RKO (cell line): ENCODE data around the gene BMERB1.
"Not testable (repeated sequence)": the region's sequence is repeated elsewhere in the genome, so short reads cannot be mapped to it uniquely, and the experiment has no call there.

Experiments used
- DNase-seq: peaks from one replicate; pipeline ENCODE4 v3.0.0-alpha.2; 2016; ENCODE audit warnings: low spot score

BMERB1 gene

DNA sequence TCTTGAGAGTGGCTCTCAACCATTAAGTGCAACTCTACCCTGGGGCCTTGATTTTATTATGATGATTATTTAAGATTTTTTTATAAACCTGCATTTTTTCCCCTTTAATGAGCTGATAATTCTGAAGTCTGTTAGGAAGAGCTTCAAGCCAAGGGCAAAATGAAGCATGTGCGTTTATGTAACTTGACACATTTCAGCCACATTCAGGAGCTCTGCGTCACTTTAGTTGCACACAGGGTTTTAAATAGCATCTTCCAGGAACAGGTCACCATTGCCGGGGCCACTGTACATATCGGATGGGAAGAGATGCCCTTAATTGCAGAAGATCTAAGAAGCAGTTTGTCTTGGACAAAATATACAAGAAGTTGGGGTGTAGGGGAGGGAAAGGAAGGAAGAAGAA lies 89.6 kb downstream of the BMERB1 start:
- DNase-seq, result no peak

DNA sequence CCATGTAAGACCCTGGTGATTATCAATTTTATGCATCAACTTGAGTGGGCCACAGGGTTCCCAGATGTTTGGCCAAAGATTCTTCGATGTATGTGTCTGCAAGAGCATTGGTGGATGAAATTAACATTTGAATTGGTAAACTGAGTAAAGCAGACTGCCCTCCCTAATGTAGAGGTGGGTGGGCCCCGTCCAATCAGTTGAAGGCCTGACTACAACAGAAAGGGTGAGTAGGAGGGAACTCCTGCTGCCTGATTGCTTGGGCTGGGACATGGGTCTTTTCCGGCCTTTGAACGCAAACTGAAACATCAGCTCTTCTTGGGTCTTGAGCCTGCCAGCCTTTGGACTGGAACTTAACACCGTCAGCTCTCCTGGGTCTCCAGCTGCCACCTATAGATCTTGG lies 90.6 kb downstream of the BMERB1 start:
- DNase-seq, result no peak

DNA sequence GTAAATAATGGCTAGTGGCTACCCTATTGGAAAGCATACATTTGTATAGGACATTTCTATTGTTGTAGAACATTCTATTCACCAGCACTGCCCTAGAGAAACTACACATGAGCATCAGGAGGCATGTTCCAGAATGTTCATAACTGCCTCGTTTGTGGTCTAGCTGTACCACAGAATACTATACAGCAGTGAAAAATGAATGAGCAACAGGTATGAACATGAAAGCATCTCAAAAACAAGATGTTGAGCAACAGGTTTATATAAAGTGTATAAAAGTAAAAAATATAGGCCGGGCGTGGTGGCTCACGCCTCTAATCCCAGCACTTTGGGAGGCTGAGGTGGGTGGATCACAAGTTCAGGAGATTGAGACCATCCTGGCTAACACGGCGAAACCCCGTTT lies 91.7 kb downstream of the BMERB1 start:
- DNase-seq, result no peak

DNA sequence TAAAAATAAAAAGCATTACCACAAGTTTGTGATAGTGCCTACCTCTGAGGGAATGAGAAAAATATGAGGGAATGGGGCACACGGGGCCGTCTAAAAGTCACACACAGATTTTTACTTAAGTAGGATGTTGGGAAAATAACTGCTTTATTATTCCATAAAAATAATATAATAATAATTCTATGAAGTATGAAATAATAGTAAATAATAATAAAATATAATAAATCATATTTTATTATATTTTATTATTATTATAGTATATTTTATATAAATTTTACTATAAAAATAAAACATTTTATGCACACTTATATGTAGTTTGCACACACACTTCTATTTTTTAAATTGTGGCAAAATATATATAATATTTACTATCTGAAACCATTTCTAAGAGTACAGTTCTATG lies 92.3 kb downstream of the BMERB1 start:
- DNase-seq, result no peak

DNA sequence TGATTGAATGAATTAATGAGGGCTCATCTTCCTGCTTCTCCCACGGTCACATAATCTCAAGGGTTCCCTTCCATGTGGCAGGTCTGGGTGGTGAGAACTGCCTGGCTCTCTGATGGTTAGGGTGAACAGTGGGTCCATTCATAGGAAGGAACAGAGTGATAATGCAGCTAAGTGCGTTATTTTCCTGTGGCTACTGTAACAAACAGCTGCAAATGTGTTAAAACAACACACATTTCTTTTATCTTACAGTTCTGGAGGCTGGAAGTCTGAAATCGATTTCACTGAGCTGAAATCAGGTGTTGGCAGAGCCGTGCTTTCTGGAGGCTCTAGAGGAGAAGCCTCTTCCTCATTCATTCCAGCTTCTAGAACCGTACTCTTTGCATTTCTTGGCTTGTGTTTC lies 95.3 kb downstream of the BMERB1 start:
- DNase-seq, result no peak

DNA sequence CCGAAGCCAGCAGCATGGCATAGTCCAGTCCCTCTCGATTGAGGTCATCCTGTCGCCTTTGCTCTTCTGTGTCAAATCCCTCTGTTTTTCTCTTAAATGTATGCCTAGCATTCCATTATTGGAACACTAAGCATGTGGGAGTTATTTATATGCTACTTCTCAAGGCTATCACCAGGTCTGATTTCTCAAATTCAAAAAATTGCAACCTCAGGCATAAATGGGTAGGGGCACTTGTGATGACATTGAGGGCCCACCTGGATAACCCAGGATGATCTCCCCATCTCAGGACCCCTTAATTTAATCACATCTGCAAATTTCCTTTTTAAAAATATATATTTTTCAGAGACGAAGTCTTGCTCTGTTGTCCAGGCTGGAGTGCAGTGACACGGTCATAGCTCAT lies 95.7 kb downstream of the BMERB1 start:
- no peak for DNase-seq

DNA sequence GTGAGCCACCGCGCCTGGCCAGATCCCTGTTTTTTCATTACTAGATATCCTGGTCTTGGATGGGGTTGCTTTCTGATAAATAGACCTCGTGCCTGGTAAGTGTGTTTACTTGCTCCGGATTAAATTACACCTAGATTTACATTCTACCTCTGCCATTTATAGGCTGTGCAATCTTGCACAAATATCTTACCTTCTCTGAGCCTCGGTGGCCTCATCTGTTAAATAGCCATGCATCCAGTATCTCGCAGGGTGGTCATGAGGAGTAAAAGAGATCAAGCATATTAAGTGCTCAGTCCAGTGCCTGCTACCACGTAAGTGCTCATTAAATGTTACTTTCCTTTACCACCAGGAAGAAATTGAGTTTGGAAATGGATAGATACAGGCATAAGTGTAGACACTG lies 98.4 kb downstream of the BMERB1 start:
- DNase-seq, result no peak

DNA sequence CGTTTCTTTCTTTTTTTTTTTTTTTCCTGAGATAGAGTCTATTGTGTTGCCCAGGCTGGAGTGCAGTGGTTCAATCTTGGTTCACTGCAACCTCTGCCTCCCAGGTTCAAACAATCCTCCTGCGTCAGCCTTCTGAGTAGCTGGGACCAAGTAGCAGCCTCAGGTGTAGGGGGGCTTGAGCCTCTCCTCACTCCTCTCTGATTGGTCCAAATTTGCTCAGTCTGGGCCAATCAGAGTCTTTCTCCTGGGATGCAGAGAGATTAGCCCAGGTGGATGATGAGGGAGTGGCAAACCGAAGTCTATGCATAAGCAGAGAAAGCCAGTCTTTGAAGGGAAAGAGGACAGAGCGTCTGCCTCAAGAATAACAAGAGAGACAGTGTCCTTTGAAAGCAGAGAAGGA lies 99.0 kb downstream of the BMERB1 start:
- no peak for DNase-seq

DNA sequence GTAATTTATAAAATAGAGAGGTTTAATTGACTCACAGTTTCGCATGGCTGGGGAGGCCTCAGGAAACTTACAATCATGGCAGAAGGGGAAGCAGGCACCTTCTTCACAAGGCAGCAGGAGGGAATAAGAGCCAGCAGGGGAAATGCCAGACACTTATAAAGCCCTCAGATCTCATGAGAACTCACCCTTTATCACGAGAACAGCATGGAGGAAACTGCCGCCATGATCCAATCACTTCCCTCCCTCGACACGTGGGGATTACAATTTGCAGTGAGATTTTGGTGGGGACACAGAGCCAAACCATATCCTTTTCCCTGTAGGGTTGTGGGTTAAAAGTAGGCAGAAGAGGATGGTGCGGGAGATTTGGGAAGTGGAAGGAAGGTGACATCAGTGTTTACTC lies 101.4 kb downstream of the BMERB1 start:
- DNase-seq, result no peak

DNA sequence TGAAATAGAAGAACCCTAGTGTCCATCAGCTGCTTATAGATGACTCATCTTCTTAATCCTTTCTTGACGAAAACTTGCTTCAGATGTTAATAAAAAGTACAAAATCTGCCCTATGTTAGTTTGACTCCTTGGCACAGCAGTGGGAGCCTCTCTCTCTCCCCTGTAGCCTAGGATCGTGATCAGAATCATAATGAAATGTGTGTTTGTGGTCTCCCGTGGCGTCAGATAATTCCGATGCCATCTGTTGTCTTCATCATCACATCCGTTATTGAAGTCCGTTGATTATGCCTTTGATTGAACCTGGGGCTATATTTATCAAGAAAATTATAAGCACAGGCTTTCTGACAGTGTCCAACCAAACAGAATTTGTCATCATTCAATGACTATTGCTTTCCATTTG lies 102.5 kb downstream of the BMERB1 start:
- DNase-seq, result no peak

DNA sequence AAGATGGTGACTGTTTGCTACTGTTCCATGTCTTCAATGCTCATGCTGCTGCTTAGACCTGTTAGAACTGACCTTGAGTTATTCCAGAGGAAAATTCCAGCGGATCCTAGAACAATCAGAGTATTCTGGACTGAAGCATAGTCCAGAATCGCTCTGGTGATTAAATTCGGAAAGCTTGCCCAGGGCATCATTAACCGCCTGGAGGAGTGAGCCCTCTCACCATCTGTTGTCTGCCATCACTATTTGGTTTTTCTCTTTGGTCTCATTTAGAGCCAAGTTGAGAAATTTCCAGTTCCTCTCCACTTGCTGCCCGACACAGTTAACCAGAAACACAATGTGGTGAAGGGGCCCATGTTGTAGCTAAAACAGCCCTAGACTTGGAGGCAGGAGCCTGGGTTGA lies 104.1 kb downstream of the BMERB1 start:
- DNase-seq, result no peak

DNA sequence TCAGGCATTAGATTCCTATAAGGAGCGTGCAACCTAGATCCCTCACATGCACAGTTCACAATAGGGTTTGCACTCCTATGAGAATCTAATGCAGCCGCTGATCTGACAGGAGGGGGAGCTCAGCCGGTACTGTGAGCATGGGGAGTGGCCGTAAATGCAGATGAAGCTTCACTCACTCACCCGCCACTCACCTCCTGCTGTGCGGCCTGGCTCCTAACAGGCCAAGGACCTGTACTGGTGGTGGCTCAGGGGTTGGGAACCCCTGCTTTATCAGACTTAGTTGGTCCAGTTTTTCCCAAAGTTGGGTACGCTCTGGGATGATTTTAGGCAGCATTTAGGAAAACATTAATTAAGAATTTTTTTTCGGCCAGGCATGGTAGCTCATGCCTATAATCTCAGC lies 104.8 kb downstream of the BMERB1 start:
- DNase-seq, result no peak

DNA sequence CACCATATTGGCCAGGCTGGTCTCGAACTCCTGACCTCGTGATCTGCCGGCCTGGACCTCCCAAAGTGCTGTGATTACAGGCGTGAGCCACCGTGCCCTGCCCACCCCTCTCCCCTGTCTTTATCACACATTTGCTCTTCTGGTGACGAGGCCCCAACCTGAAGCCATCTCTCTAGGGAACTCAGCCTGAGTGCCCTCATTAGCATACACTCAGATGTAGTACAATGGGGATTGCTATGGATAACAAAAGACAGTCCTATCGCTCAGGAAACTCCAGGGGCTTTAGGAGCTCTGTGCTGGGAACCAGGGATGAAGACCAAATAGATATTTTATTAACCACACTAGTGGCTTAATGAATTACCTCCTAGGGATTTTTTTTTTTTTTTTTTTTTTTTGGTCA lies 107.9 kb downstream of the BMERB1 start:
- no peak for DNase-seq

DNA sequence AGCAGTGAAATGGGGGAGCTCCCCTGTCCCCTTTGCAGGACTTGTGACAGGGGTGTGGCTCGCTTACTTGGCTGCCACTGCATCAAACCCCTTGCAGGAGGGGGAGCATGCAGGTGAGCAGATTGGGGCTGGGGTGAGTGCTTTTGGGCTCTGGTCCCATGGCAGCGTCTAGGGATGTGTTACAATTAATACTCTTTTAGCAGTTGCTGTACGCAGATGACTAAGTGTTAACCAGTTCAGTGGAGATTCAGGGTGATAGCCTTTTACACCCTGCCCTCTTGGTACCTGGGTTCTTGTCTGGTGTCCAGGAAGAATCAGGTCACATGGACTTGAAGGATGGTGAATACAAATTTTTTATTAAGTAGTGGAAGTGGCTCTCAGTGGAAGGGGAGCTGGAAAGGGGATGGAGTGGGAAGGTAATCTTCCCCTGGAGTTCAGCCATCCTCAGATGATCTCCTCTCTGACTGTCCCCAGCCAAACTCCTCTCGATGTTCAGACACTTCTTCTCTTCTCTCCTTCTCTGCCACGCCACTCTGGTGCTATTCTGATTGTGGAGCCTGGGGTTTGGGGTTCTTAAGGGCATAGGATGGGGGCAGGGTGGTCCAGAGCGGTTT lies 108.5 kb downstream of the BMERB1 start:
- DNase-seq, result no peak

DNA sequence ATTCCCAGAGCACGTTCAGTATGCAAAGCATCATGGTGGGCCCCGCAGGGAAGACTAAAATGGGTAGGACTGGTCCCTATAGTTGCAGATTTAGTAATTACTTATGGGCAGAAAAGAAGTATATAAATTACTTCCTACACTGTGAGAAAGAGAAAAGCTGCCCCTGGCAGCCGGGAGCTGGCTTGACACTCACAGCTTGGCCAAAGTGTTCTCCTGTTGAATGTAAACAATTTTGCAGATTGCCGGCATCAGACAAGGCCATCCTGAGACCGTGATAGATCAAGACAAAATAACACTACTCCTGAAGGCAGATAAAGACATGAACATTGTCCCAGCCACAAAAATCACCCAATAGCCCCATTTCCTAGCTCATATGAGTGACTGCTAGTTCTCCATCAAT lies 110.0 kb downstream of the BMERB1 start:
- DNase-seq, result no peak

DNA sequence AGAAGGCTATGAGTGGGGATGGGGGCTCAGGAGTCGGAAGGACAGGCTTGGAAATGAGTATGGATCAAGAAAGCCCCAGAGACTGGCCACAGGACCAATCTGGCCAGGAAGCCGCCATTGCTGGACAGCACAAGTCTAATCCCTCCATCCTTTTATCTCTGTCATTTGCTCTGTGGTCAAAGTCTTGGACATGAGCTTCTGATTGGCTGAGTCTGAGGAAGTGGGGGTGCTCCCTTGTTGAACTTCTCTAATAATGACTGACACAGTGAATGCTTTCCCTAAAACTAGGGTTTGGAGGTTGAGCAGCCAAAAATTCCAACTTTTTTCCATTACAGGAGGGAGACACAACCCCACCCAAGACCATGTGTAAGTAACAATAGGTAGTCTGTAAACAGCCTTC lies 111.2 kb downstream of the BMERB1 start:
- no peak for DNase-seq

DNA sequence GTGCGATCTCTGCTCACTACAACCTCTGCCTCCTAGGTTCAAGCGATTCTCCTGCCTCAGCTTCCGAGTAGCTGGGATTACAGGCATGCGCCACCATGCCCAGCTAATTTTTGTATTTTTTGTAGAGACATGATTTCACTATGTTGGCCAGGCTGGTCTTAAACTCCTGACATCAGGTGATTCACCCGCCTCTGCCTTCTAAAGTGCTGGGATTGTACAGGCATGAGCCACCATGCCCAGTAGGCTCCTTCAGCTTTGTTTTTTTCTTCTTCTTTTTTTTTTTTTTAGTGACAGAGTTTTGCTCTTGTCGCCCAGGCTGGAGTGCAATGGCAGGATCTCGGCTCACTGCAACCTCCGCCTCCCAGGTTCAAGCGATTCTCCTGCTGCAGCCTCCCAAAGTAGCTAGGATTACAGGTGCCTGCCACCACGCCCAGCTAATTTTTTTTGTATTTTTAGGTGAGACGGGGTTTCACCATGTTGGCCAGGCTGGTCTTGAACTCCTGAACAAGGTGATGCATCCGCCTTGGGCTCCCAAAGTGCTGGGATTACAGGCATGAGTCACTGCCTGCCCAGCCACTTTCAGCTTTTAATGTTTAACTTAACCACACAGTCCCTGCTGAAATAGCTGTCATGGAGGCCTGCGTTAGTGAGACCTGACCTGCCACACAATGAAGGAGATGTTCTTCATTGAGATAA lies 112.8 kb downstream of the BMERB1 start:
- DNase-seq, result not testable (repeated sequence)

DNA sequence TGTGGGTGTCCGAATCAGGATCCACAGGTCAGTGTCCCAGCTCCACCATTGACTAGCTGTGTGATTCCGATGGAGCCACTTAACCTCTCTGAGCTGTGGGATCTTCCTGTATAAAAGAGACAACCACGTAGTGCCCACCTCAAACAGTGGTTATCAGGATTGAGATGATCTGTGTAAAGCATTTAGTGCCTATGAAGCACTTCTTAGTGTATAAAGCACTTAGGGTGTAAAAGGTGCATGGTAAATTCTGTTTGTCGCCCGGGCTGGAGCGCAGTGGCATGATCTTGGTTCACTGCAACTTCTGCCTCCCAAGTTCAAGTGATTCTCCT lies 113.3 kb downstream of the BMERB1 start:
- no peak for DNase-seq

DNA sequence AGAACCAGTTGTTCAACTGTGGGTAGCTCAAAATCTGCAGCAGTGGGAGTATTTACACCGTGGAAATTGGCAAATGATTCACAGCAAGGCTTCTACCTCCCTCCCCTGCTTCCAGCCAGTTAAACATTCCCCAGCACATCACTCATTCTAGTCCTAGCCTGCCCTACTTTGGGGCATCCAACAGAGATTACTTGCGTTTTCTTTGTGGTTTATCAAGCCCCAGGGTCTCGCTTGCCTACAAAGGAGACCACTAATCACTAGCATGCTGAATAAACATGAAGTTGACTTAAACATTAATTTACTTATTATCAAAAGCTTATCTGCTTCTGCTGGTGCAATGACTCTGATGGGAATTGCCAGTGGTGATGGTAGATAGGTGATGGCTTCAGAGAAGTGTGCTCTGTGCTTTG lies 114.1 kb downstream of the BMERB1 start:
- no peak for DNase-seq

DNA sequence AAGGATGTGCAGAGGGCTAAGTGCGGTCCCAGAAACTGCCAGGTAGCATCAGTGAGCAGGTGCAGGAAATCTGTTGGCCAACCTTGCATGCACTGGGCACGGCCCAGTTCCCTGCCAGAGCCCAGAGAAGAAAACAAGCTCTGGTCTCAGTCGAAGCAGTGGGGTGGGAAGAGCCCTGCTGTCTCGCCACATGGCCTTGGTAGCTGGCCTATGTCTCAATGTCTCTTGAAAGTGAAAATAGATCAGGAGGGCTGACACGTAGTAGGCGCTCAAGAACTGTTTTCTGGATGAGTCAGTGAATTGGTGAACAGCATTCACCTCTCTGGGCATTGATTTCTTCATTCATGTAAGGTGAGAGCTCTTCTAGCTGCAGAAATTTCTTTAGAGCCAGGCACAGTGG lies 118.1 kb downstream of the BMERB1 start:
- no peak for DNase-seq

DNA sequence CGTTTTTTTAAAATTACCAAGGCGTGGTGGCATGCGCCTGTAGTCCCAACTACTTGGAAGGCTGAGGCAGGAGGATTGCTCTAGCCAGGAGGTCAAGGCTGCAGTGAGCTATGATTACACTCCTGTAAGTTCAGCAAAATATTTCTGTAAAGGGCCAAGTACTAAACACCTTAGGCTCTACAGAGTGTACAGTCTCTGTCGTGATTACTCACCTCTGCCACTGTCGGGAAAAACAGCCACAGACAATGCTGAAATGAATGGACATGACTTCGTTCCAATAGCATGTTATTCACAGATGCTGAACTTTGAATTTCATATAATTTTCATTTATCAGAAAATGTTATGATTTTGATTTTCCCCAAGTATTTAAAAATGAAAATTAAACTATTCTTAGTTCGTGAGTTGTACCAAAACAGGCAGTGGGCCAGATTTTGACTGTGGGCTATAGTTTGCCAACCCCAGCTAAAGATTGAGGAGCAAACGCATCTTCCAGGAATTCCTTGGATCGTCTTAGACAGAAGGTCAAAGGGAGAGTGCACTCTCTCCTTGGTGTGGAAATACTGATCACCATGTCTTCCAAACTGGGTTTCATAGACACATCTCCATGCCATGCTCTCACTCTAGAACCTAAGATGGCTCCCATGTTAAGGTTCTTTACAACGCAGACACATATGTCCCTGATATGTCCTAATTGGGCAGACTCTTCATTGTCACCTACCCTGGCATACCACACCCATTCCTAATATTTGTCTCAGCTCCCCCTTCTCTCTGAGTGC lies 119.1 kb downstream of the BMERB1 start:
- no peak for DNase-seq

DNA sequence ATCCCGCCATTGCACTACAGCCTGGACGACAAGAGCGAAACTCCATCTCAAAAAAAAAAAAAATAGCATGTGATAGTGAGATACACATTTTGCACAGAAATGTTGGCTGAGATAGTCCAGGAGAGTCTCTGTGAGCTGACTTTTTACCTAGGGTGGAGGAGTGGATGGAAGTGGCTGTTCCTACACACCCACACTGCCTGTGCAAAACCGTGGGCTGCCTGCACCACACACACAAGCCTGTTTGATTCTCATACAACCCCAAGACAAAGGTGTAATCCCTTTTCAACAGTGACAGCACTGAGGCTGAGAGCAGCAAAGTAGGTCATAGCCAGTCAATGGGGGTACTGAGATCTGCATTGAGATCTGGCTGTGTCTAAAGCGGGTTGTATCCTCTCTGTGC lies 121.7 kb downstream of the BMERB1 start:
- no peak for DNase-seq

DNA sequence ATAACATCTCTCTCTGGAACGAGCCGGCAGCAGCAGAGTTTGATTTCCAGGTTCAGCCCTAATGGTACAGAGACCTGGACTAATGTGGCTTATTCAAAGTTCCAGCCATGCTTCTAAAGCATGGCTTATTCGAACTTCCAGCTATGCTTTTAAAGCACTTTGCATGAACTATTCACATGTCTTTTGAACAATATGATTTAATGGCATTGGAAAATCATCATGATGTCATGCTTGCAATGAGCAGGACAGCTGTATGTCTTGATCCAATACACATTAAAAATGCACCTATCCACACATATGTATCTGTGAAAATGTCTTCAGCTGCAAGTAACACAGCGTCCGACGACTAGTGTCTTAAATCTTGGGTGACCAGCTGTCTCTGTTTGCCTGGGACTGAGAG lies 122.9 kb downstream of the BMERB1 start:
- no peak for DNase-seq

DNA sequence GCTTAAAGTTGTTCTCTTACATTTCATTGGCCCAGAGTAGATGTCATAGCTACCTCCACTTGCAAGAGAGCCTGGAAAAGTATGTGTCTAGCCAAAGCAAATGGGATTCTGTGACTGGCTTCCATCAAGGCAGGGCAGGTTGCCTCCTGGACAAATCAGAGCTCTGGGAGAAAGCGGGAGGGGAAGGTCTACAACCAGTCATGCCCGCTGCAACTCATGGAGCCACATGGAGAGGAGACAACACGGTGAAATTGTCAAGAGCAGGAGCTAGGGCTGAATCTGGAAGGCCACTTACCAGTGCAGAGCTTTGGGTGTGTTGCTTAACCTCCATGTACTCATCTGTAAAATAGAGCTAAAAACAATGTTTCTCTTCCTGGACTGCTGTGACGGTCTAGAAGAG lies 124.8 kb downstream of the BMERB1 start:
- no peak for DNase-seq
